Mesendoderm (in vitro differentiated cells): ENCODE results near the gene TLR2.

Experiments used
- DNase-seq: peaks from one replicate; pipeline ENCODE4 v3.0.0; 2013
- H2AK5ac ChIP-seq: 2 replicates; pipeline ENCODE4 v1.6.1; 2013; ENCODE audit warnings: low read length, inconsistent platforms
- H2BK120ac ChIP-seq: 2 replicates; pipeline ENCODE4 v1.6.1; 2013; ENCODE audit warnings: low read depth, mild to moderate bottlenecking, low read length, moderate library complexity, mixed read lengths
- H2BK15ac ChIP-seq: replicated peaks from 2 replicates; pipeline ENCODE4 v1.6.1; 2013; ENCODE audit warnings: low read depth, mild to moderate bottlenecking, moderate library complexity
- H2BK5ac ChIP-seq: 2 replicates; pipeline ENCODE4 v1.6.1; 2013; ENCODE audit warnings: low read length, inconsistent platforms
- H3K18ac ChIP-seq: 2 replicates; pipeline ENCODE4 v1.6.1; 2013; ENCODE audit warnings: mild to moderate bottlenecking, low read length, mixed read lengths
- H3K23ac ChIP-seq: one replicate; pipeline ENCODE4 v1.6.1; 2013; ENCODE audit warnings: low read length
- H3K27ac ChIP-seq: 2 replicates; pipeline ENCODE4 v1.5.1; 2013; ENCODE audit warnings: low read depth, mild to moderate bottlenecking, inconsistent platforms, low read length, moderate library complexity
- H3K27me3 ChIP-seq: 2 replicates; pipeline ENCODE4 v1.6.1; 2013; ENCODE audit warnings: low read length, control low read depth, mild to moderate bottlenecking, inconsistent platforms; ENCODE audit not compliant: insufficient read depth, poor library complexity
- H3K36me3 ChIP-seq: 2 replicates; pipeline ENCODE4 v1.6.1; 2013; ENCODE audit warnings: low read length, inconsistent platforms; ENCODE audit not compliant: control insufficient read depth, insufficient read depth
- H3K4ac ChIP-seq: one replicate; pipeline ENCODE4 v1.6.1; 2013; ENCODE audit warnings: low read depth, mild to moderate bottlenecking, low read length, moderate library complexity
- H3K4me1 ChIP-seq: 2 replicates; pipeline ENCODE4 v1.6.1; 2013; ENCODE audit warnings: low read depth, low read length, inconsistent platforms; ENCODE audit not compliant: control insufficient read depth
- H3K4me2 ChIP-seq: 2 replicates; pipeline ENCODE4 v1.6.1; 2013; ENCODE audit warnings: low read length
- H3K4me3 ChIP-seq: 2 replicates; pipeline ENCODE4 v1.5.1; 2013; ENCODE audit warnings: mild to moderate bottlenecking, low read length
- H3K56ac ChIP-seq: one replicate; pipeline ENCODE4 v1.6.1; 2013; ENCODE audit warnings: low read length
- H3K79me1 ChIP-seq: 2 replicates; pipeline ENCODE4 v1.6.1; 2013; ENCODE audit warnings: low read length, inconsistent platforms
- H3K79me2 ChIP-seq: 2 replicates; pipeline ENCODE4 v1.6.1; 2013; ENCODE audit warnings: mild to moderate bottlenecking, low read length; ENCODE audit not compliant: control insufficient read depth, insufficient read depth
- H3K9ac ChIP-seq: 2 replicates; pipeline ENCODE4 v1.6.1; 2013; ENCODE audit warnings: low read length, inconsistent platforms
- H4K5ac ChIP-seq: one replicate; pipeline ENCODE4 v1.6.1; 2013; ENCODE audit warnings: low read length
- H4K8ac ChIP-seq: one replicate; pipeline ENCODE4 v1.6.1; 2013; ENCODE audit warnings: low read depth, mild to moderate bottlenecking, control low read depth, low read length, moderate library complexity
- WGBS: extraction: QIAGEN DNeasy Blood & Tissue Kit; methylation state at CpG from one replicate; pipeline ENCODE4 v1.1.7; 2013; ENCODE audit warnings: low lambda C conversion rate, missing lambda C conversion rate; ENCODE audit not compliant: insufficient coverage; ENCODE audit errors: extremely low coverage; 5-methylcytosine and 5-hydroxymethylcytosine counted together

TLR2 gene

GRCh38 chr4:153646261-153646660, 37.8 kb upstream of the TLR2 start:
- no peaks in the 10 kb centered on the region for H3K79me1 ChIP-seq
- H3K18ac ChIP-seq, result no peak overlapping the region
- H3K4me1 ChIP-seq, result peaks cover 1% of the 10 kb centered on the region
- no peak overlapping the region for H3K56ac ChIP-seq
- H3K9ac ChIP-seq, result no peak overlapping the region
- H3K79me2 ChIP-seq, result no peaks in the 10 kb centered on the region
- H3K27ac ChIP-seq, result no peak overlapping the region
- H2BK5ac ChIP-seq, result no peak overlapping the region
- no peak overlapping the region for H3K4ac ChIP-seq
- H2AK5ac ChIP-seq, result no peak overlapping the region
- no peak overlapping the region for H2BK120ac ChIP-seq
- no peaks in the 10 kb centered on the region for H3K36me3 ChIP-seq
- H4K5ac ChIP-seq, result no peak overlapping the region
- H3K27me3 ChIP-seq, result no peaks in the 10 kb centered on the region
- no peak overlapping the region for H4K8ac ChIP-seq
- no peak overlapping the region for H2BK15ac ChIP-seq
- no peak overlapping the region for H3K4me2 ChIP-seq
- H3K4me3 ChIP-seq, result no peak overlapping the region
- no CpG with 5 or more reads among the region's 1 CpG for WGBS
- H3K23ac ChIP-seq, result no peak overlapping the region
- no peak for DNase-seq

GRCh38 chr4:153646978-153647377, 37.1 kb upstream of the TLR2 start:
- Histone ChIP-seq H3K79me2 (no peaks in the 10 kb centered on the region), H3K4ac (no peak overlapping the region), H3K18ac (no peak overlapping the region), H2BK120ac (no peak overlapping the region), H3K4me3 (no peak overlapping the region), H3K27me3 (no peaks in the 10 kb centered on the region), H2AK5ac (no peak overlapping the region), H3K79me1 (no peaks in the 10 kb centered on the region), H3K23ac (no peak overlapping the region), H3K36me3 (no peaks in the 10 kb centered on the region), H3K4me1 (peaks cover 3% of the 10 kb centered on the region), H4K5ac (no peak overlapping the region), H4K8ac (no peak overlapping the region), H3K56ac (no peak overlapping the region), H3K27ac (no peak overlapping the region), H2BK15ac (no peak overlapping the region), H3K4me2 (no peak overlapping the region), H3K9ac (no peak overlapping the region), H2BK5ac (no peak overlapping the region)
- WGBS, result no CpG with 5 or more reads among the region's 1 CpG
- DNase-seq, result no peak

GRCh38 chr4:153647975-153648374, 36.1 kb upstream of the TLR2 start:
- H3K4me3 ChIP-seq, result no peak overlapping the region

GRCh38 chr4:153649572-153649991, 34.5 kb upstream of the TLR2 start:
- Histone ChIP-seq H2BK15ac (no peak overlapping the region), H3K79me1 (no peaks in the 10 kb centered on the region), H3K79me2 (no peaks in the 10 kb centered on the region), H3K9ac (no peak overlapping the region), H3K36me3 (no peaks in the 10 kb centered on the region), H3K4ac (no peak overlapping the region), H3K27me3 (no peaks in the 10 kb centered on the region), H2AK5ac (no peak overlapping the region), H3K27ac (no peak overlapping the region), H3K4me1 (peaks cover 3% of the 10 kb centered on the region), H2BK5ac (no peak overlapping the region), H3K56ac (no peak overlapping the region), H3K4me3 (no peak overlapping the region), H3K4me2 (no peak overlapping the region), H2BK120ac (no peak overlapping the region), H3K18ac (no peak overlapping the region), H4K5ac (no peak overlapping the region), H3K23ac (no peak overlapping the region), H4K8ac (no peak overlapping the region)
- peak; percentile 64 for DNase-seq
- no CpG with 5 or more reads among the region's 6 CpGs for WGBS

More at GRCh38 chr4:153647975-153648374, 36.1 kb upstream of the TLR2 start:
- Histone ChIP-seq H3K9ac (no peak overlapping the region), H3K79me2 (no peaks in the 10 kb centered on the region), H3K4me1 (peaks cover 3% of the 10 kb centered on the region), H2BK5ac (no peak overlapping the region), H3K79me1 (no peaks in the 10 kb centered on the region), H3K27me3 (no peaks in the 10 kb centered on the region), H3K56ac (no peak overlapping the region), H3K4ac (no peak overlapping the region), H2BK120ac (no peak overlapping the region), H3K27ac (no peak overlapping the region), H4K8ac (no peak overlapping the region), H2BK15ac (no peak overlapping the region), H4K5ac (no peak overlapping the region), H3K18ac (no peak overlapping the region), H3K36me3 (no peaks in the 10 kb centered on the region), H3K4me2 (no peak overlapping the region), H3K23ac (no peak overlapping the region), H2AK5ac (no peak overlapping the region)
- WGBS, result no CpG with 5 or more reads among the region's 4 CpGs
- DNase-seq, result no peak

- H2AK5ac ChIP-seq, result no peak overlapping the region
- no peak overlapping the region for H3K4me3 ChIP-seq
- H3K9ac ChIP-seq, result no peak overlapping the region
- no CpG with 5 or more reads among the region's 3 CpGs for WGBS
- H4K5ac ChIP-seq, result no peak overlapping the region
- H2BK5ac ChIP-seq, result no peak overlapping the region
- no peak overlapping the region for H3K4me2 ChIP-seq
- no peak overlapping the region for H3K4ac ChIP-seq
- no peaks in the 10 kb centered on the region for H3K27me3 ChIP-seq
- H2BK120ac ChIP-seq, result no peak overlapping the region
- no peak overlapping the region for H3K27ac ChIP-seq
- H3K23ac ChIP-seq, result no peak overlapping the region
- no peaks in the 10 kb centered on the region for H3K79me1 ChIP-seq
- no peak overlapping the region for H4K8ac ChIP-seq
- no peak overlapping the region for H2BK15ac ChIP-seq
- no peaks in the 10 kb centered on the region for H3K36me3 ChIP-seq
- H3K4me1 ChIP-seq, result peaks cover 3% of the 10 kb centered on the region
- peak overlapping the region; percentile 8 for H3K56ac ChIP-seq
- no peak overlapping the region for H3K18ac ChIP-seq
- DNase-seq, result peak; percentile 42
- H3K79me2 ChIP-seq, result no peaks in the 10 kb centered on the region
Measured at GRCh38 chr4:153651116-153651515, 33.0 kb upstream of the TLR2 start.

- Histone ChIP-seq H3K18ac (no peak overlapping the region), H3K4me2 (no peak overlapping the region), H3K9ac (no peak overlapping the region), H2BK15ac (no peak overlapping the region), H3K4ac (no peak overlapping the region), H3K79me2 (no peaks in the 10 kb centered on the region), H2BK120ac (no peak overlapping the region), H3K27ac (no peak overlapping the region), H3K36me3 (no peaks in the 10 kb centered on the region), H2AK5ac (no peak overlapping the region), H3K4me1 (peaks cover 3% of the 10 kb centered on the region), H3K23ac (no peak overlapping the region), H3K56ac (peak overlapping the region; percentile 8), H3K4me3 (no peak overlapping the region), H4K5ac (no peak overlapping the region), H3K79me1 (no peaks in the 10 kb centered on the region), H3K27me3 (no peaks in the 10 kb centered on the region), H4K8ac (no peak overlapping the region), H2BK5ac (no peak overlapping the region)
- no CpG with 5 or more reads among the region's 5 CpGs for WGBS
- no peak for DNase-seq
Measured at GRCh38 chr4:153651587-153651986, 32.5 kb upstream of the TLR2 start.
